Right lobe of liver (tissue), 6 donors: ENCODE results near the gene SOCS7. TPM values are rescaled to one million over a fixed set of nuclear protein-coding genes. Genes with fewer than 3 reads are reported as not detected.

Source experiments
- ATAC-seq, 4 donors: fragments of 200-7000 bp; cut with Tn5 transposase; one replicate each; pipeline ENCODE4 v1.9.1; 2020; ENCODE audit warnings: mild to moderate bottlenecking in 4 of 4, moderate library complexity in 4 of 4
- DNase-seq, 3 donors: peaks; one replicate each; pipeline ENCODE4 v3.0.0-alpha.2; 2020
- H3K27ac ChIP-seq, 3 donors: fragments of 200-600 bp; one replicate each; pipeline ENCODE4 v1.8.0; 2022
- H3K27me3 ChIP-seq, 2 donors: fragments of 200-600 bp; one replicate each; pipeline ENCODE4 v1.8.0; 2022
- H3K36me3 ChIP-seq, 4 donors: fragments of 200-600 bp; sonication (generic) in 1 of 4; one replicate each; pipeline versions ENCODE4 v1.5.1 to v1.8.0; 2017 to 2022; ENCODE audit warnings: control low read depth in 1 of 4
- H3K4me1 ChIP-seq, 4 donors: fragments of 200-600 bp; sonication (generic) in 1 of 4; one replicate each; pipeline versions ENCODE4 v1.5.1 to v1.8.0; 2017 to 2022; ENCODE audit warnings: control low read depth in 1 of 4
- H3K4me3 ChIP-seq, 3 donors: fragments of 200-600 bp; one replicate each; pipeline ENCODE4 v1.8.0; 2022
- H3K9me3 ChIP-seq, 4 donors: fragments of 200-600 bp; sonication (generic) in 1 of 4; one replicate each; pipeline versions ENCODE4 v1.5.1 to v1.8.0; 2017 to 2022; ENCODE audit warnings: control low read depth in 1 of 4
- POLR2A ChIP-seq: fragments of 450-650 bp; IDR thresholded peaks from one replicate; pipeline ENCODE4 v1.6.1; 2017; ENCODE audit warnings: antibody characterized with exemption, mild to moderate bottlenecking
- WGBS: methylation state at CpG from one replicate; pipeline ENCODE4 v1.1.6; 2018; ENCODE audit warnings: low coverage, low lambda C conversion rate; ENCODE audit not compliant: insufficient coverage; ENCODE audit errors: missing lambda C conversion rate; 5-methylcytosine and 5-hydroxymethylcytosine counted together
- intact Hi-C, 2 donors: fragments of 100-400 bp; cut with DNase I; formaldehyde crosslinking; loops; one replicate each; pipeline versions ENCODE4 v1.11.2 to v1.14.1; 2022
- total RNA-seq, 6 experiments: library from RNA; depleted of rRNA in 2 of 6; stranded (reverse); fragments of >200 nt in 2 of 6; fragmentation: NEBNext Ultra II Directional in 3 of 6; extraction: Animal tissue kit (Norgen Biotek cat#: 25700) in 3 of 6; gene quantifications; one replicate each; pipeline versions ENCODE4 v1.1.0 to v1.2.4, GENCODE V29; 2016 to 2023
- TF ChIP-seq, protein P1 (sequence below), 4 donors: fragments of 200-600 bp in 3 of 4; fragments of 450-650 bp in 1 of 4; IDR thresholded peaks; one replicate each; pipeline versions ENCODE4 v1.5.1 to v1.8.0; 2016 to 2022; ENCODE audit warnings: antibody characterized with exemption in 4 of 4, mild to moderate bottlenecking in 2 of 4
- donor health status: DM: no; HTN: yes; CAD: no.
- donor health status: DM: no; HTN: no; CAD: no.
- donor health status: DM: no; HTN: no; CAD: no.
- donor health status: DM: no; HTN: yes; CAD: no.
- donor health status: DM: no; HTN: yes; CAD: no.

Gene SOCS7
- total RNA-seq, 6 experiments from 2014 or later: 2.2 to 6.0 (median 4.3) TPM

DNA sequence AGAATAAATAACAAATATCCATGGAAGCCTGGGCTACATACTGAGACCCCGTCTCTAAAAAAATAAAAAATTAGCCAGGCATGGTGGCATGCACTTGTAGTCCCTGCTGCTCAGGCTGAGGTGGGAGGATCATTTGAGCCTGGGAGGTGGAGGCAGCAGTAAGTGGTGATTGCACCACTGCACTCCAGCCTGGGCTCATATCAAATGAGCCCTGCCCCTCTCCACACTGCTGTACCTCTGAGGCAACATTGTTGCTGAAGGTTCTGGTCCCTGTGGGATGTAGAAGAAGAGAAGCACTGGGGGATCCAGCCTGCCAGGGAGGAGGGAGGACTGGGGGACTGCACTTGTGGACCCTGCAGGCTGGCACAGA is 65.2 kb downstream of the SOCS7 start:
- WGBS: 25% methylated on average over 1 of the region's 1 CpG
- no peaks in the 10 kb centered on the region for H3K36me3 ChIP-seq
- H3K27me3 ChIP-seq: peaks cover 0 to 5% of the 10 kb centered on the region in 2 donors
- ATAC-seq: no peak
- H3K4me1 ChIP-seq: peaks cover 0 to 9% (median 0%) of the 10 kb centered on the region in 4 donors
- no peak for TF ChIP-seq POLR2A
- TF ChIP-seq, protein P1, sequence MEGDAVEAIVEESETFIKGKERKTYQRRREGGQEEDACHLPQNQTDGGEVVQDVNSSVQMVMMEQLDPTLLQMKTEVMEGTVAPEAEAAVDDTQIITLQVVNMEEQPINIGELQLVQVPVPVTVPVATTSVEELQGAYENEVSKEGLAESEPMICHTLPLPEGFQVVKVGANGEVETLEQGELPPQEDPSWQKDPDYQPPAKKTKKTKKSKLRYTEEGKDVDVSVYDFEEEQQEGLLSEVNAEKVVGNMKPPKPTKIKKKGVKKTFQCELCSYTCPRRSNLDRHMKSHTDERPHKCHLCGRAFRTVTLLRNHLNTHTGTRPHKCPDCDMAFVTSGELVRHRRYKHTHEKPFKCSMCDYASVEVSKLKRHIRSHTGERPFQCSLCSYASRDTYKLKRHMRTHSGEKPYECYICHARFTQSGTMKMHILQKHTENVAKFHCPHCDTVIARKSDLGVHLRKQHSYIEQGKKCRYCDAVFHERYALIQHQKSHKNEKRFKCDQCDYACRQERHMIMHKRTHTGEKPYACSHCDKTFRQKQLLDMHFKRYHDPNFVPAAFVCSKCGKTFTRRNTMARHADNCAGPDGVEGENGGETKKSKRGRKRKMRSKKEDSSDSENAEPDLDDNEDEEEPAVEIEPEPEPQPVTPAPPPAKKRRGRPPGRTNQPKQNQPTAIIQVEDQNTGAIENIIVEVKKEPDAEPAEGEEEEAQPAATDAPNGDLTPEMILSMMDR (IDR thresholded peaks at IDR 0.05): no peak
- intact Hi-C loops: loop anchor here (5.0 kb wide), 2 partner anchors 70 to 75 kb away; partner anchors contain the start of gene GPR179 (in 1 of the 2)
- no peak overlapping the region for H3K27ac ChIP-seq
- DNase-seq: no peak
- H3K4me3 ChIP-seq: no peak overlapping the region
- H3K9me3 ChIP-seq: no peaks in the 10 kb centered on the region

DNA sequence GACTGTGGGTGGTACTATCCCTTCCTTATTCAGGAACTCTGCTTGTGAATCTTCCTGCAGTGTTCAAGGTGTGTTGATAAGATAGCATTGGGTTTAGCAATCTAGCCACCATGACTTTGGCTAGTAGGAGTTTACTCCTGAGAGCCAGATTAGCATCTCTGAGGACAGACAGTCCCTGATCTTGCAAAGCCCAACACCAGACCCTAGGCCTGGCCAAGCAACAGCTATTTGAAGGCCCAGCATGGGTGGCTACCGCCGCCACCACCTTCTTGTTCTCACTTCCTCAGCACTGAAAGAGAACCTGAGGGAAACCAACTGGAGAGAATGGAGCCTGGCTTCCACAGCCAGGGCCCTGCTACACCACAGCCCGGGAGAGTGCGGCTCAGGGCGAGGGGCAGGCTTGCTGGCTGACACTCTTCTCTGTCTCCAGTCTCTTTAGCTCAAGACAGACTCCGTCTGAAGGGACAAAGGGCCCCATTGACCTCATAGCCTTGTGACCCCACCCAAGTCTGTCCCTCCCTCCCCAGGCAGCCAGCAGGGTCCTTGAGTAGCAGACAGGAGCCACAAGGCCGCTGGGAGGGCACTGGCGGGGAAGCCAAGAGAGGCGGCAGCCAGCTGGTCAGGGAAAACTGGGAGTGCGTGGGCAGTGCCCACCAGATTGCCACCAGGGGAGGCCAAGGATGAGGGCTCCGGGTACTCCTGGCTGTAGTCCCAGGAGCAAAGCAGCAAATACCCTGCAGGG is 65.7 kb downstream of the SOCS7 start:
- DNase-seq: no peak
- intact Hi-C loops: loop anchor here (5.0 kb wide), 2 partner anchors 70 to 75 kb away; partner anchors contain the start of gene GPR179 (in 1 of the 2)
- peaks cover 0 to 5% of the 10 kb centered on the region in 2 donors for H3K27me3 ChIP-seq

DNA sequence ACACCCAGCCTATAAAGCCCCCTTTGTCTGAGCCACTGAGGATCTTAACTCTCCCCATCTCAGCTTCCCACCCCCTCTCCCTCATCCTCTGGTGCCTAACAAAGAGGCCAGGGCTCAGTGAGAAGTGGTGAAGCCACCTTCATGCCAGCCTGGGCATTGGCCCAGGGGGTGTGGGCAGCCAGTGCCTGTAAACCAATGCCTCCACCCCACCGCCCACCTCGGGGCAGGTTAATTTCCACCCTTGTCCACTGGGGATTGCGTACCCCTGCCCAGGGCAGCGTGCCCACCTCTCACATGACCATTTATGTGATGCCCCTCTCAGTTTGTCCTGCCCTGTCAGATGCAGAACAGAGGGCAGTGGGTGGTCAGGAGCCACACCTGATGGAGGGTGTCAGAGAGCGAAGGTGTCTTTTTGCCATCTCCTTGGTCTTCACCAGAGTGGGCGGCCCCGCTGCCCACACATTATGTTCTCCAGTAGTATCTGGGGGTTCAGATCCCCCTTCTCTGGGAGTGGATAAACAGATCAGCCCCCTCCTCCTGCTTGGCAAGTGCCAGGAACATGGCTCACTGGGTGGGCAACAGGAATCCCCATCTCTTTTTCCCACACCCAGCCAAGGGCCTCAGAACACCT is 66.5 kb downstream of the SOCS7 start:
- TF ChIP-seq, protein P1 (IDR thresholded peaks at IDR 0.05): no peak
- no peak for TF ChIP-seq POLR2A
- intact Hi-C loops: loop anchor here (5.0 kb wide), 2 partner anchors 71 to 76 kb away; partner anchors contain the start of gene GPR179 (in 1 of the 2)
- 83% methylated on average over 1 of the region's 7 CpGs for WGBS
- no peak for DNase-seq
- ATAC-seq: no peak
- Histone ChIP-seq H3K4me3 (no peak overlapping the region), H3K27ac (no peak overlapping the region), H3K36me3 (no peaks in the 10 kb centered on the region), H3K9me3 (no peaks in the 10 kb centered on the region), H3K27me3 (peaks cover 0 to 5% of the 10 kb centered on the region in 2 donors), H3K4me1 (peaks cover 0 to 9% (median 0%) of the 10 kb centered on the region in 4 donors)

More for the DNA sequence above, 65.7 kb downstream of the SOCS7 start:
- H3K9me3 ChIP-seq: no peaks in the 10 kb centered on the region
- 40% methylated on average over 3 of the region's 11 CpGs for WGBS
- peaks cover 0 to 9% (median 0%) of the 10 kb centered on the region in 4 donors for H3K4me1 ChIP-seq
- H3K27ac ChIP-seq: no peak overlapping the region
- no peaks in the 10 kb centered on the region for H3K36me3 ChIP-seq
- no peak overlapping the region for H3K4me3 ChIP-seq
- ATAC-seq: no peak
- TF ChIP-seq POLR2A: no peak
- TF ChIP-seq, protein P1 (IDR thresholded peaks at IDR 0.05): no peak

DNA sequence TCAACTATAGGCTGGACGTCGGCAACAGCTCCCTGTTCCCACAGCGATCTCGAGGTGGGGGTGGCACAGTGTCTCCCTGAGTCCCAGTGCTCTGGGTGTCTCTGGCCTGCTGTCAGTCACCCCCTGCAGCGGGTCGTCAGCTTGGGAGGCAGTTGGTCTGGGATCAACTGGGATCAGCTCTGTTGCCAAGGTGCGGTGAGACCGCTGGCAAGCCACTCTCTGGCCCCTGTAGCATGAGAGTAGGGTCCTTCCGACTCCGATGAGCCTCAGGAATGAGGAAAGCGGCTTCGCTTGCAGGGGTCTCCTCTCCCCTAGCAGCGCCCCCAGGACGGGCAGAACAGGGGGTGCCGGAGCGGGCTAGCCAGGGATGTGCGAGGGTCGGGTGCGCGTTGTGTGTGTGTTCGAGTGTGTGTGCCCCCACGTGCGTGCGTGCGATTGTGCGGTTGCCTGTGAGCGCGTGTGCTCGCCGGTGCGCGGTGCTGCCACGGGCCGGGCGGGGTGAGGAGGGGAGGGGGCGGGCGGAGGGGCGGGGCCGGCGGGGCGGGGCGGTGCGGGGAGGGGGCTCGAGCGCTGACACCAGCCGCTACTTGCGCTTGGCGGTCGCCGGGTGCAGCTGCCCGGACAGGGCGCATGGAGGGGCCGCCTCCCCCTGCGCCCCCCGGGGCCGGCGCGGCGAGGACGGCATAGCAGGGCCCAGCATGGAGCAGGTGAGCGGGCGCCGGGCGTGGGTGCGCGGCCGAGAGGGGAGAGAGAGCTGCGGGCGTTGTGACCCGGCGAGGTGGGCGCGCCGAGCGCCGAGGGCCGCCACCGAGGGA is 67.3 kb downstream of the SOCS7 start:
- ATAC-seq (no peak), DNase-seq (no peak)
- 0% methylated on average over 5 of the region's 78 CpGs for whole genome bisulfite sequencing
- Histone ChIP-seq H3K9me3 (no peaks in the 10 kb centered on the region), H3K4me3 (no peak overlapping the region), H3K27me3 (peaks cover 0 to 5% of the 10 kb centered on the region in 2 donors), H3K36me3 (no peaks in the 10 kb centered on the region), H3K27ac (no peak overlapping the region), H3K4me1 (peaks cover 0 to 9% (median 0%) of the 10 kb centered on the region in 4 donors)
- intact Hi-C loops: loop anchor here (5.0 kb wide), 2 partner anchors 72 to 77 kb away; partner anchors contain the start of gene GPR179 (in 1 of the 2)
- TF ChIP-seq POLR2A: no peak
- TF ChIP-seq, protein P1 (IDR thresholded peaks at IDR 0.05): no peak
